ENCODE results near the gene NGEF.

The NGEF gene

DNA sequence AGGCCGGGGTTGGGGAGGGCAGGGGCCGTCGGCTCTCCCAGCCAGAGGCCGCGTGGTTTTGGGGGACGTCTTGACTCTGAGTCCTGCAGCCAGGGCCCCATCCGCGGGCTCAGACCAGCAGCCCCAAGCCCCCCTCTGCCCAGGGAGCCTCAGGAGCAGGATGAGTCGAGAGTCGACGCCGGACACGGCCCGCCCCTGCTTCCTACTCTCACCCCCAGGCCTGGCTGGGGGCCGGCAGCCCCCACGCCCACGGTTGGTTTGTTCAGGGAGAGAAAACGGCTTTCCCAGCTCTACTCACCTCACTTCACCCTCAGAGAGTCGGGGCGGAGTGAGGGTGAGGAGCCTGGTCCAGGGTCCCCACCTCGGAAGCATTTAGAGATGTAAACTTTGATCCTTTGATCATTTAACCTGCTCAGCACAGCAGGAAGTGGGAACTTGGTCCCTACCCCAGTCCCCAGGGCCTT is 136.0 kb downstream of the NGEF start:
- Histone ChIP-seq H3K27ac (ENCODE audit: low read length) (no peak overlapping the region), H3K9ac (ENCODE audit: low read depth, low read length) (no peak overlapping the region), H4K20me1 (ENCODE audit: insufficient read depth, low read length) (no peaks in the 10 kb centered on the region), H3K4me3 (ENCODE audit: low read depth in 1 of 2, low read length in 2 of 2) (no peak overlapping the region), H3K4me1 (ENCODE audit: insufficient read depth, low read length) (no peaks in the 10 kb centered on the region), H3K36me3 (ENCODE audit: insufficient read depth, low read length) (no peaks in the 10 kb centered on the region), H2AFZ (ENCODE audit: low read depth, low read length) (no peak overlapping the region), H3K9me3 (ENCODE audit: insufficient read depth, low read length, severe bottlenecking) (no peaks in the 10 kb centered on the region), H3K79me2 (ENCODE audit: insufficient read depth, low read length) (no peaks in the 10 kb centered on the region), H3K4me2 (ENCODE audit: insufficient read depth, low read length) (no peak overlapping the region), H3K27me3 (ENCODE audit: insufficient read depth, low read length, poor library complexity) (no peaks in the 10 kb centered on the region)
- ATAC-seq (ENCODE audit: insufficient read depth, low read depth) (no peak), DNase-seq (no peak)
- no peak for TF ChIP-seq EZH2 (IDR thresholded peaks at IDR 0.05; ENCODE audit: borderline replicate concordance, low read depth, low read length, severe bottlenecking)
- no peak for TF ChIP-seq CTCF (IDR thresholded peaks at IDR 0.05; ENCODE audit: borderline replicate concordance, extremely low read depth, low read length, poor library complexity, severe bottlenecking)

DNA sequence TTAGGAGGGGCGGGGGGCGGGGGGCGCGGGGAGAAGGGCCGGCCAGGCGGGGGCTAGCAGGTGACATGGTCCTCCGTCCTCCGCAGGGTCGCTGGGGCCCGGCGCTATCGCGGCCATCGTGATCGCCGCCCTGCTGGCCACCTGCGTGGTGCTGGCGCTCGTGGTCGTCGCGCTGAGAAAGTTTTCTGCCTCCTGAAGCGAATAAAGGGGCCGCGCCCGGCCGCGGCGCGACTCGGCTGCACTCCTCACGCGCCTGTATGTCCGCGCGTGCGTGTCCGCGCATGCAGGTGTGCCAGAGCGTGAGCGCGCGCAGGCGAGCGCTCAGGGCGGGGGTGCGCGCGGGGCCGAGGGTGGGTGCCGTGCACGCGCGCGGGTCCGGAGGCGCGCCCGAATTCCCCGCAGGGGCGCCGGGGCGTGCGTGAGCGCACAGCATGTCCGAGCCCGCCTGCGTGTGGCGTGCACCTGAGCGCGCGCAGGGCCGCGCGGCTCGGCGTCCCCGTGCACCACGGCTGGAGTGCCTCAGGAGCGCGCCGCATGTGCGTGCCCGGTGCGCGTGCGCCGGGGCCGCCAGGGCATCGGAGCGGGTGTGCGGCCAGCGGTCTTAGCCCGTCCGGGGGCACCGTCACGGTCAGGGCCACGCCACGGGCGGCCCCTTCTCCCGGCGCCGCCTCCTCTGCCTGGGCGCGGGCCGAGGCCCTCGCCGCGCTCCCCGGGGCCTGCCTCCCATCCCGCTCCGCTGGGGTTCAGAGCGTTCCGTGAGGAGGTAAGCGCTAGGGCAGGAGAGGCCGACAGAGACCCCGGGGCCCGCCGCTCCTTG is 136.7 kb downstream of the NGEF start:
- no peak overlapping the region for H3K4me2 ChIP-seq (ENCODE audit: insufficient read depth, low read length)
- no peak overlapping the region for H3K4me3 ChIP-seq (ENCODE audit: low read depth in 1 of 2, low read length in 2 of 2)
- H3K36me3 ChIP-seq (ENCODE audit: insufficient read depth, low read length) = no peaks in the 10 kb centered on the region
- no peak overlapping the region for H3K27ac ChIP-seq (ENCODE audit: low read length)
- no peaks in the 10 kb centered on the region for H3K9me3 ChIP-seq (ENCODE audit: insufficient read depth, low read length, severe bottlenecking)
- no peaks in the 10 kb centered on the region for H3K4me1 ChIP-seq (ENCODE audit: insufficient read depth, low read length)
- no peak for ATAC-seq (ENCODE audit: insufficient read depth, low read depth)
- H3K9ac ChIP-seq (ENCODE audit: low read depth, low read length) = no peak overlapping the region
- DNase-seq = no peak
- TF ChIP-seq CTCF (IDR thresholded peaks at IDR 0.05; ENCODE audit: borderline replicate concordance, extremely low read depth, low read length, poor library complexity, severe bottlenecking) (peak; percentile 11), EZH2 (IDR thresholded peaks at IDR 0.05; ENCODE audit: borderline replicate concordance, low read depth, low read length, severe bottlenecking) (no peak)
- no peaks in the 10 kb centered on the region for H4K20me1 ChIP-seq (ENCODE audit: insufficient read depth, low read length)
- H3K79me2 ChIP-seq (ENCODE audit: insufficient read depth, low read length) = no peaks in the 10 kb centered on the region
- H3K27me3 ChIP-seq (ENCODE audit: insufficient read depth, low read length, poor library complexity) = no peaks in the 10 kb centered on the region
- H2AFZ ChIP-seq (ENCODE audit: low read depth, low read length) = no peak overlapping the region

DNA sequence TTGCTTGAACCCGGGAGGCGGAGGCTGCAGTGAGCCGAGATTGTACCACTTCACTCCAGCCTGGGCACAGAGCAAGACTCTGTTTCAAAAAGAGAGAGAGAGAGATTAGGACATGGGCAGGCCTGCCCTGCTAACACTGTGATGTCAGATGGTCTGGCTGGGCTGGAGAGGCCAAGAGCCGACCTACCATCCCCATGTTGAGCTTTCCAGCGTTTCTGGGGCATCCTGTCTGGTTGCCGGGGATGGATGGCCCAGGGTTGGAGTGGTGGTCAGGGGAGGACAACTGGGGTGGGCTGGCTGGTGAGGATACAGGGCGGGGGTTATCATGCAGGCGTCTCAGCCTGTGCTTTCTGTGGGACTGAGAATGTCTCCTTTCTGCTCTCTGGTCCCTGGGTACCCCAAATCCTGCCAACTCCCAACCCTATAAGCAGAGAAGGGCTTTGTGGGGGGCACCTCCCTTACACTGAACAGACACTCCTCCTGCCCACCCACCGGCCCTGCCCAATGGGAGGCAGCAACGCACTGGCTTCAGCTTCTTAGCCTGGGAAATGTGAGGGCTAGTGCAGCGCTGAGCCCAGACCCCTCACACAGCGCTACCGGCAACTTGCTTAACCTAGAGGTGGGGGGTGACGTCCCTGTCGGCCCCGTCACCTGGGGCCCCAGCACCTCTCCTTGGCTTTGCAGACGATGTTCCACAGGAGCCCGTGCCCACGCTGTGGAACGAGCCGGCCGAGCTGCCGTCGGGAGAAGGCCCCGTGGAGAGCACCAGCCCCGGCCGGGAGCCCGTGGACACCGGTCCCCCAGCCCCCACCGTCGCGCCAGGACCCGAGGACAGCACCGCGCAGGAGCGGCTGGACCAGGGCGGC is 137.6 kb downstream of the NGEF start:
- H3K27me3 ChIP-seq (ENCODE audit: insufficient read depth, low read length, poor library complexity) = no peaks in the 10 kb centered on the region
- no peak for DNase-seq
- peak; percentile 24 for TF ChIP-seq CTCF (IDR thresholded peaks at IDR 0.05; ENCODE audit: borderline replicate concordance, extremely low read depth, low read length, poor library complexity, severe bottlenecking)
- no peak for TF ChIP-seq EZH2 (IDR thresholded peaks at IDR 0.05; ENCODE audit: borderline replicate concordance, low read depth, low read length, severe bottlenecking)
- H3K36me3 ChIP-seq (ENCODE audit: insufficient read depth, low read length) = no peaks in the 10 kb centered on the region
- no peak overlapping the region for H2AFZ ChIP-seq (ENCODE audit: low read depth, low read length)
- H3K79me2 ChIP-seq (ENCODE audit: insufficient read depth, low read length) = no peaks in the 10 kb centered on the region
- H3K4me2 ChIP-seq (ENCODE audit: insufficient read depth, low read length) = no peak overlapping the region
- H3K4me3 ChIP-seq (ENCODE audit: low read depth in 1 of 2, low read length in 2 of 2) = no peak overlapping the region
- H3K9ac ChIP-seq (ENCODE audit: low read depth, low read length) = no peak overlapping the region
- ATAC-seq (ENCODE audit: insufficient read depth, low read depth) = no peak
- H3K4me1 ChIP-seq (ENCODE audit: insufficient read depth, low read length) = no peaks in the 10 kb centered on the region
- H3K27ac ChIP-seq (ENCODE audit: low read length) = no peak overlapping the region
- H4K20me1 ChIP-seq (ENCODE audit: insufficient read depth, low read length) = no peaks in the 10 kb centered on the region
- no peaks in the 10 kb centered on the region for H3K9me3 ChIP-seq (ENCODE audit: insufficient read depth, low read length, severe bottlenecking)
